ENCODE results near the gene MAP3K13. TPM values are rescaled to one million over a fixed set of nuclear protein-coding genes. Genes with fewer than 3 reads are reported as not detected.

Gene MAP3K13
- 10 to 100 TPM; 34.0 to 46.9 TPM for total RNA-seq

DNA sequence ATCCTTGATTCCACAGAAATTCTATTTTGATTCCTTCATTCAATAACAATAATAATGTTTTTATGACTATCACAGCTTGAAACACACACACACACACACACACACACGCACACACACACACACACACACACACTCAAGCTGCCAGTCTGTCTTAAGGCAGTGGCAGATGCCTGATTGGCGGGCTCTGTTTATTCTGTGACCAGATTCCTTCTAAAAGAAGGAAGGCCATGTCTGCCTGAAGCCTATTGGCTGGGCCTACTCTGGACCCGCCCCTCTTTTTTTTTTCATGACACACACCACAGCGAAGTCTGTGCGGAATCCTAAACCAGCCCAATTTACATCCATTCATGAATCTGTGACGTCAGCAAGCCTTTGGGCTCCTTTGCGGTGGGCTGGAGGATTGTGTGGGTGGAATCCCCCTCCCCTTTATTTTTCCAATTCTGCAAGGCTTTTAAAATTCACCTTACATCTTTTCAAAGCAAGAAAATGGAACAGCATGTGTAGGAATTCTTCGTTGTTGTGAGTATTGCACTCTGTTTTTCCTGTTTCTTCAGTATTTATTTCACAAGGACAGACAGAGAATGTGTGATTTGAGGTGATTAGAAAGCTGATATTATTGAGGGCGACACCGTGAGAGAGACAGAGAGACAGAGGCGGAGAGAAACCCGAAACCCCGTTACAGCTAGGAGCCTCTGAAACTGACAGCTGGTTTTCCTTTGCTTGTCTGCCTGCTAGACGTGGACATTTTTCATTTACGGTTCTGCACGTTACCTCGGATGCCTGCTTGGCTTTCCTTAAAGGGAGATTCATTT, at the start of gene MAP3K13:
TSS of gene MAP3K13 (plus strand) at position 287 of the 812 bp plus-strand sequence. CDS start 65,446 bp downstream, outside the sequence.
- intact Hi-C loops (cut with DNase I): no loop called here
- no peaks in the 10 kb centered on the region for H3K9me3 ChIP-seq
- H3K9ac ChIP-seq (ENCODE audit: low read depth in 2 of 2, low read length in 2 of 2): peak within 1 kb of the TSS; percentile 26 to 62
- no peaks in the 10 kb centered on the region for H3K4me1 ChIP-seq
- no peaks in the 10 kb centered on the region for H3K27me3 ChIP-seq
- peak within 1 kb of the TSS; percentile 9 for H3K27ac ChIP-seq
- H3K4me3 ChIP-seq: peak within 1 kb of the TSS; percentile 33
- DNase-seq: peak; percentile 83
- H3K36me3 ChIP-seq: no peaks in the 10 kb centered on the region
- no peak for TF ChIP-seq CTCF (IDR thresholded peaks at IDR 0.05)

GRCh38 chr3:185313693-185314246, 49.2 kb upstream of the MAP3K13 start:
- Histone ChIP-seq H3K4me1 (no peaks in the 10 kb centered on the region), H3K27me3 (no peaks in the 10 kb centered on the region), H3K27ac (no peak overlapping the region), H3K9ac (ENCODE audit: low read depth in 2 of 2, low read length in 2 of 2) (no peak overlapping the region), H3K9me3 (no peaks in the 10 kb centered on the region), H3K36me3 (no peaks in the 10 kb centered on the region), H3K4me3 (no peak overlapping the region)
- intact Hi-C loops (cut with DNase I): no loop called here
- no peak for DNase-seq
- TF ChIP-seq CTCF (IDR thresholded peaks at IDR 0.05): no peak

DNA sequence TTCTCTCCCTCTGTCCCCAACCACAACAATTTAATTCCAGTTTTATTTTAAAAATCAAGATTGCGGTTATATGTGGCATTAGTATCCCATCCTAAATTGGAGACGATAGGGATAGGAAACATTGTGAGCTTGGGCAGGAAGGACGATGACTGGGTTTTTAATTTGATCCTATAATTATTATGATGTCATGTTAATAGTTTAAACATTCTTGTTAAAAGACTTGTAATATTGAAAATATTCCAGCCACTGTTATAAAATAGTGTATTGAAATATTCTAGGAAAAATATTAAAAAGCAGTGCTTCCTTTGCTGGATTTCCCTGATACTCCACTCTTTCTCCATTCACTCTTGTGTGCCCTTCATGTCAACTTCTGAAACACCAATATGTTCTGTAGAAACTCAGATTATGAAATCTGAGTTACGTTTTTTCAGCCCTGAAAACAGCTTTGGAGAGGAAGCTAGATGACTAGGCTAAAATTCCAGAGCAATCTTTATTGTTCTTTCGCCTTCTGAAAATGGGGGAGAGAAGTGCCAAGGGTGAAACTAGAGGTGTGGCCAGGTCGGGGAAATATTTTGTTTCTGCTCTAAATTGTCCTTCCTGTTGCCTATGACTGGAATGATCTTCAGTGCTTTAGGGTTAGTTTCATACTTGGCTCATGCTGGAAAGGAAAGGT, 46.1 kb upstream of the MAP3K13 start:
- H3K27ac ChIP-seq: peak overlapping the region; percentile 60
- H3K9ac ChIP-seq (ENCODE audit: low read depth in 2 of 2, low read length in 2 of 2): peak overlapping the region in 1 of 2 donors; percentile 42
- H3K27me3 ChIP-seq: no peaks in the 10 kb centered on the region
- no peak for TF ChIP-seq CTCF (IDR thresholded peaks at IDR 0.05)
- DNase-seq: no peak
- no peaks in the 10 kb centered on the region for H3K36me3 ChIP-seq
- intact Hi-C loops (cut with DNase I): no loop called here
- no peak overlapping the region for H3K4me3 ChIP-seq
- H3K9me3 ChIP-seq: no peaks in the 10 kb centered on the region
- H3K4me1 ChIP-seq: no peaks in the 10 kb centered on the region

DNA sequence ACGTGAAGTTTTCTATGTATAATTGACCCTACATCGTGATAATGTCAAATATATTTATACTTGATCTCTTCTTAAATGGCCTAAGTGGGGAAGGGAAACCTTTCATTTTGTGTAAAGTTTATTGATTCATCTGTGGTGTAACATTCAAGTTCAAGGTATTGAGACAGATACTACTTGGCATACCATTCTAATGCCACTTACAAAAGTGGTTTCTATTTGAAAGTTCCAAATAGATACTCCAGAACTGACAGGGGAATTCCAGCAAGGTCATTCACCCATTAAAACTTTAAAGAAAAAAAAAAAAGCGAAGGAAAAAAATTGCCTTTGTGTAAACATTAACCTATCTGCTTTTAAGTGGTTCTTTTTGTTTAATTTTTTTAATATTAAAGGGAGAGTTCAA, 45.3 kb upstream of the MAP3K13 start:
- no peaks in the 10 kb centered on the region for H3K27me3 ChIP-seq
- TF ChIP-seq CTCF (IDR thresholded peaks at IDR 0.05): no peak
- intact Hi-C loops (cut with DNase I): no loop called here
- H3K4me1 ChIP-seq: no peaks in the 10 kb centered on the region
- DNase-seq: no peak
- H3K4me3 ChIP-seq: no peak overlapping the region
- H3K36me3 ChIP-seq: no peaks in the 10 kb centered on the region
- H3K9ac ChIP-seq (ENCODE audit: low read depth in 2 of 2, low read length in 2 of 2): no peak overlapping the region
- no peaks in the 10 kb centered on the region for H3K9me3 ChIP-seq
- H3K27ac ChIP-seq: peak overlapping the region; percentile 60

- no peaks in the 10 kb centered on the region for H3K27me3 ChIP-seq
- TF ChIP-seq CTCF (IDR thresholded peaks at IDR 0.05): no peak
- no peak for DNase-seq
- no peaks in the 10 kb centered on the region for H3K9me3 ChIP-seq
- intact Hi-C loops (cut with DNase I): no loop called here
- no peak overlapping the region for H3K27ac ChIP-seq
- no peak overlapping the region for H3K4me3 ChIP-seq
- no peaks in the 10 kb centered on the region for H3K4me1 ChIP-seq
- no peak overlapping the region for H3K9ac ChIP-seq (ENCODE audit: low read depth in 2 of 2, low read length in 2 of 2)
- no peaks in the 10 kb centered on the region for H3K36me3 ChIP-seq
Measured at GRCh38 chr3:185318141-185318540, 44.8 kb upstream of the MAP3K13 start.

Measured in colonic mucosa (tissue), 4 donors.